Caco-2 (cell line): Measurements from ENCODE around the gene HUWE1. TPM values are rescaled to one million over a fixed set of nuclear protein-coding genes. Genes with fewer than 3 reads are reported as not detected.
"Not testable (repeated sequence)": the region's sequence is repeated elsewhere in the genome, so short reads cannot be mapped to it uniquely, and the experiment has no call there.

Experiments used
- BruUV-seq: library from RNA; stranded (reverse); fragments of 400-500 nt; replicated peaks from 2 replicates; lab custom pipeline; 2021; lab: Mats Ljungman, UMichigan
- CTCF ChIA-PET: fragments of 300-600 bp; sonication (Branson Sonifier 250); formaldehyde crosslinking; loops from one replicate; lab custom pipeline; 2022; ENCODE audit warnings: antibody characterized with exemption; lab: Charles Lee
- POLR2A ChIA-PET: fragments of 300-600 bp; sonication (Branson Sonifier 250); formaldehyde crosslinking; loops from one replicate; lab custom pipeline; 2022; ENCODE audit warnings: antibody characterized with exemption; lab: Charles Lee
- DNase-seq, 2 experiments: peaks; one replicate each; pipeline versions ENCODE4 v3.0.0 to v3.0.0-alpha.2; 2020 to 2022
- H3K27me3 ChIP-seq: replicated peaks from 2 replicates; pipeline ENCODE4 v1.6.0; 2011; ENCODE audit warnings: low read length; ENCODE audit not compliant: control insufficient read depth, insufficient read depth
- H3K36me3 ChIP-seq: 2 replicates; pipeline ENCODE4 v1.5.1; 2011; ENCODE audit warnings: low read length; ENCODE audit not compliant: control insufficient read depth, insufficient read depth
- H3K4me1 ChIP-seq: fragments of 250-450 bp; sonication (Bioruptor Pico); 2 replicates; pipeline ENCODE4 v1.5.1; 2020; ENCODE audit warnings: mild to moderate bottlenecking
- H3K4me3 ChIP-seq: 2 replicates; pipeline ENCODE4 v1.5.1; 2011; ENCODE audit warnings: low read depth, mild to moderate bottlenecking, control low read depth, low read length
- H3K9me3 ChIP-seq: fragments of 250-450 bp; sonication (Bioruptor Pico); 2 replicates; pipeline ENCODE4 v1.5.1; 2020; ENCODE audit warnings: mild to moderate bottlenecking, moderate library complexity
- H3K27ac Mint-ChIP-seq: one replicate; pipeline ENCODE4 v1.8.0; 2022; ENCODE audit warnings: mixed read lengths; ENCODE audit not compliant: unreplicated experiment
- H3K27me3 Mint-ChIP-seq: one replicate; pipeline ENCODE4 v1.8.0; 2022; ENCODE audit warnings: mixed read lengths; ENCODE audit not compliant: insufficient read depth, unreplicated experiment
- H3K36me3 Mint-ChIP-seq: one replicate; pipeline ENCODE4 v1.8.0; 2022; ENCODE audit warnings: mild to moderate bottlenecking, mixed read lengths; ENCODE audit not compliant: insufficient read depth, unreplicated experiment
- H3K4me1 Mint-ChIP-seq: one replicate; pipeline ENCODE4 v1.8.0; 2022; ENCODE audit warnings: low read depth, mixed read lengths; ENCODE audit not compliant: unreplicated experiment
- H3K4me3 Mint-ChIP-seq: one replicate; pipeline ENCODE4 v1.8.0; 2022; ENCODE audit warnings: mild to moderate bottlenecking, moderate library complexity, mixed read lengths; ENCODE audit not compliant: unreplicated experiment
- H3K9me3 Mint-ChIP-seq: one replicate; pipeline ENCODE4 v1.8.0; 2022; ENCODE audit warnings: mixed read lengths; ENCODE audit not compliant: unreplicated experiment
- intact Hi-C: fragments of 100-400 bp; cut with micrococcal nuclease; formaldehyde crosslinking; loops from one replicate; pipeline ENCODE4 v1.10.0; 2022; ENCODE audit not compliant: unreplicated experiment
- total RNA-seq: library from RNA; stranded (reverse); gene quantifications from 2 replicates; pipeline ENCODE4 v1.2.3, GENCODE V29; 2022
- TF ChIP-seq, protein P1 (sequence below), 2 experiments: fragments of 200-600 bp in 1 of 2; IDR thresholded peaks; 1 replicate in 1 of 2; 2 replicates in 1 of 2; pipeline versions ENCODE4 v1.5.1 to v1.8.0; 2011 to 2022; ENCODE audit warnings: antibody characterized with exemption in 1 of 2, control low read depth in 1 of 2, inconsistent platforms in 1 of 2, low read depth in 1 of 2, low read length in 1 of 2, mild to moderate bottlenecking in 1 of 2, moderate library complexity in 1 of 2; ENCODE audit not compliant: insufficient read depth in 1 of 2, severe bottlenecking in 1 of 2, unreplicated experiment in 1 of 2

Gene HUWE1
- total RNA-seq, 1 experiment from 2014 or later = 222 TPM

DNA sequence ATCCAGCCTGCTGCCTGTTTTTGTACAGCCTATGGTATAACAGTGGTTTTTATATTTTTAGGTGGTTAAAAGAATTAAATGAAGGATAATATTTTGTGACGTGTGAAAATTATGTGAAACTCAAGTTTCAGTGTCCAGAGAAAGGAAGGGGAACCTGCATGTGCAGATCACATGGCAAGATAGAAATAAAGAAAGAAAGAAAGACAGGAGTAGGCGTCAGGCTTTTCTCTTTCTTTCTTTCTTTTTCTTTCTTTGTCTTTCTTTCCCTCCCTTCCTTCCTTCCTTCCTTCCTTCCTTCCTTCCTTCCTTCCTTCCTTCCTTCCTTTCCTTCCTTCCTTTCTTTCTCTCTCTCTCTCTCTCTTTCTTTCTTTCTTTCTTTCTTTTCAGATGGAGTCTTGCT, 42.0 kb upstream of the HUWE1 start:
- Mint-ChIP-seq H3K36me3 (no peaks in the 10 kb centered on the region), H3K4me1 (no peaks in the 10 kb centered on the region), H3K27me3 (no peaks in the 10 kb centered on the region), H3K4me3 (no peak overlapping the region), H3K27ac (no peak overlapping the region), H3K9me3 (peaks cover 6% of the 10 kb centered on the region)
- ChIA-PET CTCF (no interaction called here), POLR2A (no interaction called here)
- BruUV-seq = no TSS peak
- Histone ChIP-seq H3K4me3 (no peak overlapping the region), H3K4me1 (no peaks in the 10 kb centered on the region), H3K36me3 (no peaks in the 10 kb centered on the region), H3K27me3 (no peaks in the 10 kb centered on the region), H3K9me3 (no peaks in the 10 kb centered on the region)
- TF ChIP-seq, protein P1, sequence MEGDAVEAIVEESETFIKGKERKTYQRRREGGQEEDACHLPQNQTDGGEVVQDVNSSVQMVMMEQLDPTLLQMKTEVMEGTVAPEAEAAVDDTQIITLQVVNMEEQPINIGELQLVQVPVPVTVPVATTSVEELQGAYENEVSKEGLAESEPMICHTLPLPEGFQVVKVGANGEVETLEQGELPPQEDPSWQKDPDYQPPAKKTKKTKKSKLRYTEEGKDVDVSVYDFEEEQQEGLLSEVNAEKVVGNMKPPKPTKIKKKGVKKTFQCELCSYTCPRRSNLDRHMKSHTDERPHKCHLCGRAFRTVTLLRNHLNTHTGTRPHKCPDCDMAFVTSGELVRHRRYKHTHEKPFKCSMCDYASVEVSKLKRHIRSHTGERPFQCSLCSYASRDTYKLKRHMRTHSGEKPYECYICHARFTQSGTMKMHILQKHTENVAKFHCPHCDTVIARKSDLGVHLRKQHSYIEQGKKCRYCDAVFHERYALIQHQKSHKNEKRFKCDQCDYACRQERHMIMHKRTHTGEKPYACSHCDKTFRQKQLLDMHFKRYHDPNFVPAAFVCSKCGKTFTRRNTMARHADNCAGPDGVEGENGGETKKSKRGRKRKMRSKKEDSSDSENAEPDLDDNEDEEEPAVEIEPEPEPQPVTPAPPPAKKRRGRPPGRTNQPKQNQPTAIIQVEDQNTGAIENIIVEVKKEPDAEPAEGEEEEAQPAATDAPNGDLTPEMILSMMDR (IDR thresholded peaks at IDR 0.05; ENCODE audit: insufficient read depth in 1 of 2, low read depth in 1 of 2, low read length in 1 of 2, severe bottlenecking in 1 of 2, unreplicated experiment in 1 of 2) = no peak
- DNase-seq = no peak
- intact Hi-C loops = no loop called here

DNA sequence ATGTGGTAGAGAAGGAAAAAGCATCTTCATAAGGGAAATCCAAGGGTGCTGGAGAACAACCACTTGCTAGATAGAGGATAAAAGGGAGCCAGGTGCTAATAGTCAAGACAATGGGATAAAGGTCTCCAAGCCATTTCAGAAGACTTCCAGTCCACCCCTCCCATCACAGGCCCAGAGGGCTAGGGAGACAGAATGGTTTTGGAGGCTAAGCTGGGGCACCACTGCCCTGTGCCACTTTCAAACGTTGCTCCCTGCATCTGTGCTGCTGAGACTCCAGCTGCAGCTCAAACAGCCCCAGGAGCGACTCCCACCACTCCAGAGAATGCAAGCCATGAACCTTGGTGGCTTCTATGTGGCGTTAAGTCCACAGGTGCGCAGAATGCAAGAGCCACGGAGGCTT, 38.4 kb upstream of the HUWE1 start:
- no peak overlapping the region for H3K4me3 Mint-ChIP-seq
- H3K4me3 ChIP-seq = no peak overlapping the region
- intact Hi-C loops = no loop called here

DNA sequence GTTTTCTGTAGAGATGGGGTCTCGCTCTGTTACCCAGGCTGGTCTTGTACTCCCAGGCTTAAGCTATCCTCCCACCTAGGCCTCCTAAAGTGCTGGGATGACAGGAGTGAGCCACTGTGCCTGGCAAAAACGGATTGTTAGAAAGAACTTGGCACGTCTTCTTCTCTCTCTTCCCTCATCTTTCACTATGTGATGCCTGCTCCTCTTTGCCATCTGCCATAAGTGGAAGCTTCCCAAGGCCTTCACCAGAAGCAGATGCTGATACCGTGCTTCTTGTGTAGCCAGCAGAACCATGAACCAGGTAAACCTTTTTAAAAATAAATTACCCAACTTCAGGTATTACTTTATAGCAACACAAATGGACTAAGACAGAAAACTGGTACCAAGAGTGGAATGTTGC, 36.9 kb upstream of the HUWE1 start:
- POLR2A ChIA-PET = no interaction called here
- H3K4me3 ChIP-seq = no peak overlapping the region

More for the DNA sequence above, 38.4 kb upstream of the HUWE1 start:
- Mint-ChIP-seq H3K27ac (no peak overlapping the region), H3K9me3 (peaks cover 9% of the 10 kb centered on the region), H3K4me1 (no peaks in the 10 kb centered on the region), H3K27me3 (no peaks in the 10 kb centered on the region), H3K36me3 (no peaks in the 10 kb centered on the region)
- no peaks in the 10 kb centered on the region for H3K36me3 ChIP-seq
- H3K4me1 ChIP-seq = no peaks in the 10 kb centered on the region
- ChIA-PET CTCF (no interaction called here), POLR2A (no interaction called here)
- no peaks in the 10 kb centered on the region for H3K27me3 ChIP-seq
- DNase-seq = no peak
- TF ChIP-seq, protein P1 (IDR thresholded peaks at IDR 0.05; ENCODE audit: insufficient read depth in 1 of 2, low read depth in 1 of 2, low read length in 1 of 2, severe bottlenecking in 1 of 2, unreplicated experiment in 1 of 2) = no peak
- no peaks in the 10 kb centered on the region for H3K9me3 ChIP-seq
- no TSS peak for BruUV-seq

DNA sequence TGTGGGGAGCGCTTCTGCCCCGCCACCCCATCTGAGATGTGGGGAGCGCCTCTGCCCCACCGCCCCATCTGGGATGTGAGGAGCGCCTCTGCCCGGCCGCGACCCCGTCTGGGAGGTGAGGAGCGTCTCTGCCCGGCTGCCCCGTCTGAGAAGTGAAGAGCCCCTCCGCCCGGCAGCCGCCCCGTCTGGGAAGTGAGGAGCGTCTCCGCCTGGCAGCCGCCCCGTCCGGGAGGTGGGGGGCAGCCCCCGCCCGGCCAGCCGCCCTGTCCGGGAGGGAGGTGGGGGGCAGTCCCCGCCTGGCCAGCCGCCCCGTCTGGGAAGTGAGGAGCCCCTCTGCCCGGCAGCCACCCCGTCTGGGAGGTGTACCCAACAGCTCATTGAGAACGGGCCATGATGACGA, 35.1 kb upstream of the HUWE1 start:
- BruUV-seq, H3K4me1 Mint-ChIP-seq, H3K9me3 Mint-ChIP-seq: not testable (repeated sequence)

More for the DNA sequence above, 36.9 kb upstream of the HUWE1 start:
- TF ChIP-seq, protein P1 (IDR thresholded peaks at IDR 0.05; ENCODE audit: insufficient read depth in 1 of 2, low read depth in 1 of 2, low read length in 1 of 2, severe bottlenecking in 1 of 2, unreplicated experiment in 1 of 2) = no peak
- H3K36me3 ChIP-seq = no peaks in the 10 kb centered on the region
- no peak for DNase-seq
- CTCF ChIA-PET = no interaction called here
- H3K9me3 Mint-ChIP-seq = peaks cover 9% of the 10 kb centered on the region
- H3K4me1 ChIP-seq = no peaks in the 10 kb centered on the region
- intact Hi-C loops = no loop called here
- no peaks in the 10 kb centered on the region for H3K27me3 Mint-ChIP-seq
- no peaks in the 10 kb centered on the region for H3K9me3 ChIP-seq
- H3K4me1 Mint-ChIP-seq = no peaks in the 10 kb centered on the region
- H3K27ac Mint-ChIP-seq = no peak overlapping the region
- BruUV-seq = no TSS peak
- H3K36me3 Mint-ChIP-seq = no peaks in the 10 kb centered on the region
- H3K4me3 Mint-ChIP-seq = no peak overlapping the region
- H3K27me3 ChIP-seq = no peaks in the 10 kb centered on the region

DNA sequence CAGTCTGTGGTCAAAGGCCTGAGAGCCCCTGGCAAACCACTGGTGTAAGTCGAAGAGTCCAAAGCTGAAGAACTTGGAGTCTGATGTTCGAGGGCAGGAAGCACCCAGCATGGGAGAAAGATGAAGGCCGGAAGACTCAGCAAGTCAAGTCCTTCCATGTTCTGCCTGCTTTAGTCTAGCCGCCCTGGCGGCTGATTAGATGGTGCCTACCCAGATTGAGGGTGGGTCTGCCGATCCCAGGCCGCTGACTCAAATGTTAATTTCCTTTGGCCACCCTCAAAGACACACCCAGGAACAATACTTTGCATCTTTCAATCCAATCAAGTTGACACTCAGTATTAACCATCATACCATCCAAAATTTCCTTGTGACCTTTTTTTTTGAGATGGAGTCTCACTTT, 33.1 kb upstream of the HUWE1 start:
- POLR2A ChIA-PET, CTCF ChIA-PET, intact Hi-C loops: not testable (repeated sequence)

More for the DNA sequence above, 35.1 kb upstream of the HUWE1 start:
- CTCF ChIA-PET, H3K9me3 ChIP-seq, intact Hi-C loops, H3K4me3 ChIP-seq, H3K27me3 Mint-ChIP-seq, DNase-seq, POLR2A ChIA-PET, H3K36me3 Mint-ChIP-seq, H3K36me3 ChIP-seq, H3K27ac Mint-ChIP-seq, H3K4me1 ChIP-seq, H3K4me3 Mint-ChIP-seq, H3K27me3 ChIP-seq: not testable (repeated sequence)

More for the DNA sequence above, 33.1 kb upstream of the HUWE1 start:
- H3K4me1 ChIP-seq, H3K4me3 Mint-ChIP-seq, BruUV-seq, DNase-seq, H3K4me1 Mint-ChIP-seq, H3K9me3 Mint-ChIP-seq, H3K9me3 ChIP-seq, H3K27me3 Mint-ChIP-seq, H3K36me3 ChIP-seq, H3K27ac Mint-ChIP-seq, H3K36me3 Mint-ChIP-seq, H3K4me3 ChIP-seq, H3K27me3 ChIP-seq: not testable (repeated sequence)
